ENCODE results near the gene ATP6V0C.

DNA sequence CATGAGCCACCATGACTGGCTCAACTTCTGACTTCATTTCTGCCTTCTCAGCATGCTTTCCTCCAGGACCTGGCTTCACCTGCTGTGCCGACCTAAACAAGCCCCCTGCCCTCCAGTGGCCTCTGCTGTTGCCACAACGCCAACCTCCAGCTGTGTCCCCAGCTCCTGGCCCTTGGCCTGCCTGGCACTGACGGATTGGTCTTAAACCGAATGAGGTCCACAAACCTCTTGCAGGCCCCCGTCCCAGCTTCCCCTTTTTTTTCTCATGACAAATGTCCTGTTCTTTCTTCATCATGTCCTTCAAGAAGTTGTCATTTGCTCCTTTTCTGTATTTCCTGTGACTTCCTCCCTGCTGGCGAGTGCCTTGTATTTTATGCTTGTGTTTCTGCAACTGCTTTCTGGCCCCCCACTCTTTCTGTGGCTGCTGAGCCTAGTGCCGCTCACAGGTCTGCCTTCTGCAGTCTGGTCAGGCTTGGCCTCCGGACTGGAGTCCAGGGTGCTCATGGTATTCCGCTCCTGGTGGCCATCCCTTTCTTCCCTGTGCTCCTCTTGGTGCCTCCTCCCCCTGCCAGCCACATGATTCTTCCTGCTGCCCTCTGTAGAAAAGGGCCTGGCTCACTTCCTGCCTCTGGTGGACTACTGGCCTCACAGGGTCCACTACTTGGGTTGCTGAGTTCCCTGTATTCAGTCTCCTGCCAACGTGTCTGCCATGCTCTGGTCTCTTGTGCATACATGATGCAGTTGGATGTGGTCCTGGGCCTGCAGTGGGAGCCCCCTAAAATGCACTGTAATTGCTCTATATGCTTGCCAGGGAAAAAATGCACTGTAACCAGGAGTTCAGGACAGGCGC is 2.9 kb downstream of the ATP6V0C start:
- TF ChIP-seq, protein P1, sequence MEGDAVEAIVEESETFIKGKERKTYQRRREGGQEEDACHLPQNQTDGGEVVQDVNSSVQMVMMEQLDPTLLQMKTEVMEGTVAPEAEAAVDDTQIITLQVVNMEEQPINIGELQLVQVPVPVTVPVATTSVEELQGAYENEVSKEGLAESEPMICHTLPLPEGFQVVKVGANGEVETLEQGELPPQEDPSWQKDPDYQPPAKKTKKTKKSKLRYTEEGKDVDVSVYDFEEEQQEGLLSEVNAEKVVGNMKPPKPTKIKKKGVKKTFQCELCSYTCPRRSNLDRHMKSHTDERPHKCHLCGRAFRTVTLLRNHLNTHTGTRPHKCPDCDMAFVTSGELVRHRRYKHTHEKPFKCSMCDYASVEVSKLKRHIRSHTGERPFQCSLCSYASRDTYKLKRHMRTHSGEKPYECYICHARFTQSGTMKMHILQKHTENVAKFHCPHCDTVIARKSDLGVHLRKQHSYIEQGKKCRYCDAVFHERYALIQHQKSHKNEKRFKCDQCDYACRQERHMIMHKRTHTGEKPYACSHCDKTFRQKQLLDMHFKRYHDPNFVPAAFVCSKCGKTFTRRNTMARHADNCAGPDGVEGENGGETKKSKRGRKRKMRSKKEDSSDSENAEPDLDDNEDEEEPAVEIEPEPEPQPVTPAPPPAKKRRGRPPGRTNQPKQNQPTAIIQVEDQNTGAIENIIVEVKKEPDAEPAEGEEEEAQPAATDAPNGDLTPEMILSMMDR (IDR thresholded peaks at IDR 0.05) = no peak
- TF ChIP-seq EZH2 (IDR thresholded peaks at IDR 0.05; ENCODE audit: borderline replicate concordance, insufficient read depth, low read depth, low read length, poor library complexity, severe bottlenecking) = no peak
